ENCODE measurements around the gene JAML. TPM values are rescaled to one million over a fixed set of nuclear protein-coding genes. Genes with fewer than 3 reads are reported as not detected.

Gene JAML
- total RNA-seq, 2 donors from 2014 or later = 2.3 to 8.5 TPM

DNA sequence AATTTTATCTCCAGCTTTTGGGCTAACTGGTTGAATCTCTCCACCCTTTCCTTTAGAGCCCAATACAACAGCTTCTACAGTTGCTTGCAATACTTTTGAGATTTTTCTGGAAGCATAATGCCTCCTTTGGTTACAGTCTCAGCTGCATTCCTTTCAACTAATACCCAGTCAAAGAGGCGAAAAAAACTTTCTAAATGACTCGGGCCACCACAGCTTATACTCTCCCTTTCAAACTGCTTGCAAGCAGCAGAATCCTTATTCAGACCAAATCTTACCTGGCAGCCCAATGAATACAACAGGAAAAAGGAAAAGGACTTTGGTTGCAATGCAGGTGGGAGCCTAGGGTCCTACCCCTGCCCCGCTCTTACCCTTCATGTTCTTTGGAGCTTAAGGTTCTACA, 15.8 kb downstream of the JAML start:
- Histone ChIP-seq H3K27ac (no peak overlapping the region), H3K36me3 (no peaks in the 10 kb centered on the region), H3K4me1 (replicated peaks) (no peaks in the 10 kb centered on the region), H3K9me3 (no peaks in the 10 kb centered on the region), H3K4me3 (no peak overlapping the region), H3K27me3 (replicated peaks; ENCODE audit: insufficient read depth) (no peaks in the 10 kb centered on the region)
- no peak for DNase-seq (ENCODE audit: low spot score)
- TF ChIP-seq POLR2AphosphoS5 (IDR thresholded peaks at IDR 0.05) (no peak), POLR2A (IDR thresholded peaks at IDR 0.05) (no peak)
- TF ChIP-seq, protein P1, sequence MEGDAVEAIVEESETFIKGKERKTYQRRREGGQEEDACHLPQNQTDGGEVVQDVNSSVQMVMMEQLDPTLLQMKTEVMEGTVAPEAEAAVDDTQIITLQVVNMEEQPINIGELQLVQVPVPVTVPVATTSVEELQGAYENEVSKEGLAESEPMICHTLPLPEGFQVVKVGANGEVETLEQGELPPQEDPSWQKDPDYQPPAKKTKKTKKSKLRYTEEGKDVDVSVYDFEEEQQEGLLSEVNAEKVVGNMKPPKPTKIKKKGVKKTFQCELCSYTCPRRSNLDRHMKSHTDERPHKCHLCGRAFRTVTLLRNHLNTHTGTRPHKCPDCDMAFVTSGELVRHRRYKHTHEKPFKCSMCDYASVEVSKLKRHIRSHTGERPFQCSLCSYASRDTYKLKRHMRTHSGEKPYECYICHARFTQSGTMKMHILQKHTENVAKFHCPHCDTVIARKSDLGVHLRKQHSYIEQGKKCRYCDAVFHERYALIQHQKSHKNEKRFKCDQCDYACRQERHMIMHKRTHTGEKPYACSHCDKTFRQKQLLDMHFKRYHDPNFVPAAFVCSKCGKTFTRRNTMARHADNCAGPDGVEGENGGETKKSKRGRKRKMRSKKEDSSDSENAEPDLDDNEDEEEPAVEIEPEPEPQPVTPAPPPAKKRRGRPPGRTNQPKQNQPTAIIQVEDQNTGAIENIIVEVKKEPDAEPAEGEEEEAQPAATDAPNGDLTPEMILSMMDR (IDR thresholded peaks at IDR 0.05) = no peak
- WGBS = 90% methylated on average over 3 of the region's 3 CpGs
- intact Hi-C loops (cut with DNase I) = no loop called here

DNA sequence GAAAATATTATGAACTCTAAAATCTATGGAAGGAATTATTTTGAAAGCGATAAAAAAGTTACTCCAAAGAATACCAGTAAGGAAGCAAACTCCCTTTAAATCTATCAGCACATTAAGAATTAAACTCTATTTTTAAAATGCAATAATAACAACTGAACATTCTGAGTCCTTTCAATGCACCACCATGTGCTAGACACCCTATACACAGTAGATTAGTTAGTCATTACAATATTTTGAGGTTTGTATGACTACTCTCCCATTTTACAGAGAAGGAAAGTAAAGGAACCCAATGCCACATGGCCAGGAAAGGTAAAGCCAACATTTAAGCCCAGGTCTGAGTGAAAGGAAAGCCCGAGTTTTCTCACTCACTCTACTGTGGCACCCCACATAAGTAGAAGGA, 17.7 kb downstream of the JAML start:
- intact Hi-C loops (cut with DNase I) = no loop called here
- Histone ChIP-seq H3K4me3 (no peak overlapping the region), H3K4me1 (replicated peaks) (no peaks in the 10 kb centered on the region), H3K9me3 (no peaks in the 10 kb centered on the region), H3K27me3 (replicated peaks; ENCODE audit: insufficient read depth) (no peaks in the 10 kb centered on the region), H3K36me3 (no peaks in the 10 kb centered on the region), H3K27ac (no peak overlapping the region)
- TF ChIP-seq POLR2A (IDR thresholded peaks at IDR 0.05) (no peak), POLR2AphosphoS5 (IDR thresholded peaks at IDR 0.05) (no peak)
- TF ChIP-seq, protein P1 (IDR thresholded peaks at IDR 0.05) = no peak
- WGBS = 91% methylated on average over 2 of the region's 2 CpGs
- no peak for DNase-seq (ENCODE audit: low spot score)

DNA sequence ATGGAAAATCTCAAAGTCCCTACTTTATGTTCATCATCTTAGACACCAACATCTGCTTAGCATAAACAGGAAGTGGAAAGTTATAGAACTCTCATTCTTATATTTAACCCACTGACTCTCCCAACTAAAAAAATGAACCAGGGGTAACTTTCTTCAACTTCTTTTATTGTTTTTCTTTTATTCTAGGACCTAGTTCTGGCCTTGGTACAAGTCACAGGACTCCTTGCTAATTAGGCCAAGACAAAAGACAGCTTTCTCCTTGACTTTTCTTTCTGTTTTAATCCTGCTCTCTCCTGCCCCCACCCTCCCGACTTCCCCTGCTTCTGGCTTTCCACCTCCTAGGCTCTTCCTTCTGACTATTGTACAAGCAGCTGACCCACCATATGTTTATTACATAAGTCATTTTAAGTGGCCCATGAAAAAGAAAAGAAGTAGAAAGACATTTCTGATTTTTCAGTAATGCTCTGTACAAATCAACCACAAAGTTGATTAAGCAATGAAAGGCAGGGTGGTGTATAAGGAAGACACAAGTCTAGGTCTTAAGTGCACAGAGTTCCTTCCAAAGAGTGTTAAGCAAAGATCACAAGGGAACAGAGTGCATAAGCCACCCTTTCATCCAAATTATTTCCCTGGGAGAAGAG, 18.3 kb downstream of the JAML start:
- no peaks in the 10 kb centered on the region for H3K27me3 ChIP-seq (replicated peaks; ENCODE audit: insufficient read depth)
- TF ChIP-seq POLR2A (IDR thresholded peaks at IDR 0.05) = no peak
- TF ChIP-seq, protein P1 (IDR thresholded peaks at IDR 0.05) = no peak
- no peak for TF ChIP-seq POLR2AphosphoS5 (IDR thresholded peaks at IDR 0.05)
- no peaks in the 10 kb centered on the region for H3K36me3 ChIP-seq
- 59% methylated on average over 1 of the region's 1 CpG for WGBS
- DNase-seq (ENCODE audit: low spot score) = no peak
- H3K27ac ChIP-seq = no peak overlapping the region
- intact Hi-C loops (cut with DNase I) = no loop called here
- no peak overlapping the region for H3K4me3 ChIP-seq
- no peaks in the 10 kb centered on the region for H3K9me3 ChIP-seq
- no peaks in the 10 kb centered on the region for H3K4me1 ChIP-seq (replicated peaks)

DNA sequence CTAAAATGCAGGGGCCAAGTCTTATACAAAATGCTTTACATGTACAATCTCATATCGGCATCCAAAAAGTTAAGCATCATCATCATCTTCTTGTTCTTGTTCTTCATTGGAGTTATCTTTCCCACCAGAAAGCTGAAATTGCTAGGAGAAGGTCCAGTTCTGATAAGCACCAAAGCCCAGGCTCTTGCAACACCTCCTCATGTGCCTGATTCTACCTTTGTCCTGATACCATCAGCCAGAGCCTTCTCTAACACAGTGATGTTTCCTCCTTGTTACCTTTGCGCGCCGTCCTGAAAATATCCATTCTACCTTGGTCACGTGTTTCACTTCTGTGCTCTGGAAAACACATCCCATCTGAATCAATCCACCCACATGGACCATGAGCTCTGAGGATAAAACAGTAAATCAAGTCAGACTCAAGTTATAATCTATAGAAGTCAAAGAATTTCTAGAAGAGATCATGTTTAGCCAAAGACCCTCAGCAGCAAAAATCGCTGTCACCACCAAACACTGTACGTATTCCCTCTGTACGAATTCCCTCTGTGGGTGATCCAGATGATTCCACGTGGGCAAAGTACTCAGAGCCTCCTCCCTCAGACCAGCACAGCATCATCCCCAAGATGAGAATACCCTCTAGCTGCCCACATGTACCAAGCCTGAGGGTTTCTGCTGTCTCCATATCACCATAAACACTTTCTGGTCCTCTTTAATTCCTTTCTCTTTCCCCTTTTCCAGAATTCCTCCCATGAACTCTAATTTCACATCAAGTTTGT, 19.0 kb downstream of the JAML start:
- H3K4me3 ChIP-seq = no peak overlapping the region
- intact Hi-C loops (cut with DNase I) = no loop called here
- H3K27me3 ChIP-seq (replicated peaks; ENCODE audit: insufficient read depth) = no peaks in the 10 kb centered on the region
- DNase-seq (ENCODE audit: low spot score) = no peak
- no peak overlapping the region for H3K27ac ChIP-seq
- no peaks in the 10 kb centered on the region for H3K9me3 ChIP-seq
- H3K36me3 ChIP-seq = no peaks in the 10 kb centered on the region
- no peaks in the 10 kb centered on the region for H3K4me1 ChIP-seq (replicated peaks)
- TF ChIP-seq, protein P1 (IDR thresholded peaks at IDR 0.05) = no peak
- TF ChIP-seq POLR2AphosphoS5 (IDR thresholded peaks at IDR 0.05) (no peak), POLR2A (IDR thresholded peaks at IDR 0.05) (no peak)
- WGBS = 93% methylated on average over 9 of the region's 9 CpGs
